Measurements from ENCODE around the gene RANBP9. TPM values are rescaled to one million over a fixed set of nuclear protein-coding genes. Genes with fewer than 3 reads are reported as not detected.

Gene RANBP9
- total and polyA plus RNA-seq, 2 donors (not counting 3 experiments of a cell fraction or from before 2014, with no cell fraction given) = 15.1 to 40.2 TPM

- Histone ChIP-seq H3K9ac (replicated peaks; ENCODE audit: extremely low read depth, insufficient read depth, low read length) (no peak overlapping the region), H3K36me3 (ENCODE audit: control insufficient read depth in 2 of 2, extremely low read depth in 1 of 2, insufficient read depth in 2 of 2, low read length in 2 of 2) (no peaks in the 10 kb centered on the region), H3K4me1 (ENCODE audit: control insufficient read depth, extremely low read depth, insufficient read depth, low read length) (peaks cover 7% of the 10 kb centered on the region), H3K27me3 (ENCODE audit: control insufficient read depth in 2 of 2, insufficient read depth in 2 of 2, low read length in 2 of 2) (no peaks in the 10 kb centered on the region), H2AFZ (ENCODE audit: low read depth, low read length) (no peak overlapping the region), H3K27ac (ENCODE audit: insufficient read depth, low read depth, low read length) (no peak overlapping the region), H3K79me2 (ENCODE audit: control insufficient read depth, insufficient read depth, low read length) (peaks cover 5% of the 10 kb centered on the region), H3K9me1 (replicated peaks; ENCODE audit: control insufficient read depth, extremely low read depth, insufficient read depth, low read length) (no peaks in the 10 kb centered on the region), H3K9me3 (replicated peaks; ENCODE audit: control insufficient read depth, insufficient read depth, low read length) (no peaks in the 10 kb centered on the region), H4K20me1 (replicated peaks; ENCODE audit: control insufficient read depth, extremely low read depth, insufficient read depth, low read length) (no peaks in the 10 kb centered on the region), H3K4me3 (replicated peaks in 1 of 3; ENCODE audit: insufficient read depth in 1 of 3, low read depth in 1 of 3, low read length in 3 of 3) (no peak overlapping the region), H3K4me2 (ENCODE audit: insufficient read depth, low read length) (no peak overlapping the region)
- no peak for DNase-seq (ENCODE audit: low read depth, low spot score)
- BruUV-seq (replicated peaks) = no TSS peak
- intact Hi-C loops (cut with micrococcal nuclease) = loop anchor here (10.0 kb wide), 1 partner anchor 411 kb away; no protein-coding TSS in a partner anchor
- ChIA-PET POLR2A (no interaction called here), CTCF (no interaction called here)
- dilution Hi-C loops (cut with MboI; ENCODE audit: extremely low pct_ligation_motif_present, low sequenced_read_pairs) = no loop called here
- TF ChIP-seq, protein P1, sequence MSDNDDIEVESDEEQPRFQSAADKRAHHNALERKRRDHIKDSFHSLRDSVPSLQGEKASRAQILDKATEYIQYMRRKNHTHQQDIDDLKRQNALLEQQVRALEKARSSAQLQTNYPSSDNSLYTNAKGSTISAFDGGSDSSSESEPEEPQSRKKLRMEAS (IDR thresholded peaks at IDR 0.05; ENCODE audit: insufficient read depth, insufficient read length) = no peak
- TF ChIP-seq JUN (IDR thresholded peaks at IDR 0.05; ENCODE audit: borderline replicate concordance, insufficient read depth, insufficient read length, low read depth) (no peak), GATA2 (IDR thresholded peaks at IDR 0.05; ENCODE audit: insufficient read depth, insufficient read length, low read depth, low read length) (no peak), MYC (IDR thresholded peaks at IDR 0.05; ENCODE audit: low read depth, low read length) (no peak), POLR2A (IDR thresholded peaks at IDR 0.05; ENCODE audit: low read depth, low read length) (no peak), FOS (IDR thresholded peaks at IDR 0.05; ENCODE audit: borderline replicate concordance, insufficient read depth, low read length) (no peak), POLR2AphosphoS5 (IDR thresholded peaks at IDR 0.05; ENCODE audit: insufficient read depth, low read depth, low read length) (no peak), EZH2 (IDR thresholded peaks at IDR 0.05; ENCODE audit: borderline replicate concordance, low read depth, low read length, severe bottlenecking) (no peak)
- TF ChIP-seq, protein P2, sequence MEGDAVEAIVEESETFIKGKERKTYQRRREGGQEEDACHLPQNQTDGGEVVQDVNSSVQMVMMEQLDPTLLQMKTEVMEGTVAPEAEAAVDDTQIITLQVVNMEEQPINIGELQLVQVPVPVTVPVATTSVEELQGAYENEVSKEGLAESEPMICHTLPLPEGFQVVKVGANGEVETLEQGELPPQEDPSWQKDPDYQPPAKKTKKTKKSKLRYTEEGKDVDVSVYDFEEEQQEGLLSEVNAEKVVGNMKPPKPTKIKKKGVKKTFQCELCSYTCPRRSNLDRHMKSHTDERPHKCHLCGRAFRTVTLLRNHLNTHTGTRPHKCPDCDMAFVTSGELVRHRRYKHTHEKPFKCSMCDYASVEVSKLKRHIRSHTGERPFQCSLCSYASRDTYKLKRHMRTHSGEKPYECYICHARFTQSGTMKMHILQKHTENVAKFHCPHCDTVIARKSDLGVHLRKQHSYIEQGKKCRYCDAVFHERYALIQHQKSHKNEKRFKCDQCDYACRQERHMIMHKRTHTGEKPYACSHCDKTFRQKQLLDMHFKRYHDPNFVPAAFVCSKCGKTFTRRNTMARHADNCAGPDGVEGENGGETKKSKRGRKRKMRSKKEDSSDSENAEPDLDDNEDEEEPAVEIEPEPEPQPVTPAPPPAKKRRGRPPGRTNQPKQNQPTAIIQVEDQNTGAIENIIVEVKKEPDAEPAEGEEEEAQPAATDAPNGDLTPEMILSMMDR (IDR thresholded peaks at IDR 0.05; ENCODE audit: extremely low read depth in 1 of 2, insufficient read depth in 1 of 2, low read depth in 1 of 2, low read length in 2 of 2) = no peak
- FAIRE-seq = no peak
These were observed 3.8 kb upstream of the RANBP9 start for GRCh38 chr6:13715444-13715883.

Measured in endothelial cell of umbilical vein (primary cell).